Activated CD8-positive, alpha-beta memory T cell treated with anti-CD3 and anti-CD28 coated beads, Interleukin-2, amount 50 U/mL, for 48 hours (primary cell): ENCODE results near the gene RAB3GAP2.
"Not testable (repeated sequence)": the region's sequence is repeated elsewhere in the genome, so short reads cannot be mapped to it uniquely, and the experiment has no call there.

Source experiments
- DNase-seq: peaks from one replicate; pipeline ENCODE4 v3.0.0-alpha.2; 2020

Gene RAB3GAP2

GRCh38 chr1:220272047-220272840 is at the start of gene RAB3GAP2:
Gene RAB3GAP2 (minus strand): TSS chr1:220272453. CDS start chr1:220272337, 116 bp downstream.
- DNase-seq = peak; percentile 97

GRCh38 chr1:220321758-220322157 is 49.5 kb upstream of the RAB3GAP2 start:
- no peak for DNase-seq

- no peak for DNase-seq
Observed at GRCh38 chr1:220320709-220321108, 48.5 kb upstream of the RAB3GAP2 start.

- DNase-seq = no peak
Observed at GRCh38 chr1:220318673-220319072, 46.4 kb upstream of the RAB3GAP2 start.

GRCh38 chr1:220317161-220317560 is 44.9 kb upstream of the RAB3GAP2 start:
- DNase-seq = no peak

GRCh38 chr1:220316305-220316704 is 44.1 kb upstream of the RAB3GAP2 start:
- no peak for DNase-seq

GRCh38 chr1:220315070-220315839 is 43.0 kb upstream of the RAB3GAP2 start:
- DNase-seq = no peak

GRCh38 chr1:220313576-220313975 is 41.3 kb upstream of the RAB3GAP2 start:
- DNase-seq = no peak

- DNase-seq = not testable (repeated sequence)
Observed at GRCh38 chr1:220310147-220310546, 37.9 kb upstream of the RAB3GAP2 start.

GRCh38 chr1:220307607-220308006 is 35.4 kb upstream of the RAB3GAP2 start:
- DNase-seq = no peak

GRCh38 chr1:220306339-220306738 is 34.1 kb upstream of the RAB3GAP2 start:
- no peak for DNase-seq

- no peak for DNase-seq
Observed at GRCh38 chr1:220303871-220304270, 31.6 kb upstream of the RAB3GAP2 start.

- DNase-seq = no peak
Observed at GRCh38 chr1:220301630-220302029, 29.4 kb upstream of the RAB3GAP2 start.

GRCh38 chr1:220300442-220301121 is 28.3 kb upstream of the RAB3GAP2 start:
- no peak for DNase-seq

GRCh38 chr1:220299337-220299736 is 27.1 kb upstream of the RAB3GAP2 start:
- no peak for DNase-seq

GRCh38 chr1:220298470-220299205 is 26.4 kb upstream of the RAB3GAP2 start:
- DNase-seq = no peak

- DNase-seq = no peak
Observed at GRCh38 chr1:220296981-220297380, 24.7 kb upstream of the RAB3GAP2 start.

GRCh38 chr1:220294846-220295301 is 22.6 kb upstream of the RAB3GAP2 start:
- DNase-seq = no peak

- no peak for DNase-seq
Observed at GRCh38 chr1:220291580-220291979, 19.3 kb upstream of the RAB3GAP2 start.

GRCh38 chr1:220290140-220290761 is 18.0 kb upstream of the RAB3GAP2 start:
- no peak for DNase-seq

- DNase-seq = no peak
Observed at GRCh38 chr1:220287129-220287528, 14.9 kb upstream of the RAB3GAP2 start.

- no peak for DNase-seq
Observed at GRCh38 chr1:220283625-220284024, 11.4 kb upstream of the RAB3GAP2 start.
